Fibroblast of skin of back (primary cell): ENCODE measurements around the gene ZNF550.
"Not testable (repeated sequence)": the region's sequence is repeated elsewhere in the genome, so short reads cannot be mapped to it uniquely, and the experiment has no call there.

Experiments
- DNase-seq: peaks from one replicate; pipeline ENCODE4 v3.0.0-alpha.2; 2013

Gene ZNF550

GRCh38 chr19:57527136-57527881 lies 32.4 kb downstream of the ZNF550 start, which contains the start of gene ZNF549:
Gene ZNF549, plus strand, starts transcription at chr19:57527356. Its CDS starts 218 bp downstream, at chr19:57527574.
- peak; percentile 94 for DNase-seq

- DNase-seq, result not testable (repeated sequence)
Observed at GRCh38 chr19:57518021-57518420, 41.6 kb downstream of the ZNF550 start.

GRCh38 chr19:57515255-57515654 lies 44.4 kb downstream of the ZNF550 start:
- DNase-seq, result no peak

GRCh38 chr19:57512845-57513244 lies 46.8 kb downstream of the ZNF550 start:
- peak; percentile 22 for DNase-seq

GRCh38 chr19:57511484-57511883 lies 48.2 kb downstream of the ZNF550 start:
- DNase-seq, result no peak

- DNase-seq, result no peak
Observed at GRCh38 chr19:57506163-57506562, 53.5 kb downstream of the ZNF550 start.

- peak; percentile 49 for DNase-seq
Observed at GRCh38 chr19:57500400-57500799, 59.3 kb downstream of the ZNF550 start.

GRCh38 chr19:57499680-57500395 lies 59.8 kb downstream of the ZNF550 start, which contains the start of gene ZNF773:
Gene ZNF773, plus strand, starts transcription at chr19:57499938. Its CDS starts 143 bp downstream, at chr19:57500081.
- DNase-seq, result peak; percentile 96

- not testable (repeated sequence) for DNase-seq
Observed at GRCh38 chr19:57499332-57499679, 60.4 kb downstream of the ZNF550 start.

- peak; percentile 28 for DNase-seq
Observed at GRCh38 chr19:57488299-57488644, 71.4 kb downstream of the ZNF550 start.

GRCh38 chr19:57487477-57488298 lies 72.0 kb downstream of the ZNF550 start, which contains the start of gene ZNF419:
Gene ZNF419, plus strand, starts transcription at chr19:57487750. Its CDS starts 201 bp downstream, at chr19:57487951.
- DNase-seq, result peak; percentile 88
